SU-DHL-6 (cell line): Measurements from ENCODE around the gene PALM2AKAP2.

ENCODE experiments used
- H2AFZ ChIP-seq: fragments of 200-600 bp; sonication (generic); 2 replicates; pipeline ENCODE4 v1.6.1; 2014; ENCODE audit warnings: low read depth, mild to moderate bottlenecking, moderate library complexity, mixed read lengths, antibody characterized with exemption, low read length; ENCODE audit not compliant: severe bottlenecking
- H3F3A ChIP-seq: fragments of 200-600 bp; shearing (Covaris generic); 2 replicates; pipeline ENCODE4 v1.6.0; 2016; ENCODE audit warnings: antibody characterized with exemption, mild to moderate bottlenecking; ENCODE audit not compliant: insufficient read depth
- H3K27ac ChIP-seq: fragments of 200-600 bp; sonication (generic); 2 replicates; pipeline ENCODE4 v1.5.1; 2016; ENCODE audit warnings: low read depth, mild to moderate bottlenecking, low read length, moderate library complexity, mixed read lengths
- H3K27me3 ChIP-seq: fragments of 200-600 bp; sonication (generic), shearing (Covaris generic); 2 replicates; pipeline ENCODE4 v1.6.0; 2014; ENCODE audit warnings: mild to moderate bottlenecking, low read length
- H3K36me3 ChIP-seq: fragments of 200-600 bp; sonication (generic); 2 replicates; pipeline ENCODE4 v1.6.1; 2014; ENCODE audit warnings: mild to moderate bottlenecking, low read length, mixed read lengths
- H3K4me2 ChIP-seq: fragments of 300-600, 200-600 bp; shearing (Covaris generic), sonication (generic); 2 replicates; pipeline ENCODE4 v1.6.0; 2014; ENCODE audit warnings: low read length, low read depth, mild to moderate bottlenecking; ENCODE audit not compliant: poor library complexity, severe bottlenecking
- H3K4me3 ChIP-seq: fragments of 200-600 bp; sonication (generic); 2 replicates; pipeline ENCODE4 v1.5.1; 2014; ENCODE audit warnings: antibody characterized with exemption, low read length, mild to moderate bottlenecking, mixed read lengths; ENCODE audit not compliant: insufficient read depth, poor library complexity, severe bottlenecking
- H3K79me2 ChIP-seq: fragments of 200-600 bp; sonication (generic); 2 replicates; pipeline ENCODE4 v1.6.1; 2014; ENCODE audit warnings: mild to moderate bottlenecking, low read length, moderate library complexity; ENCODE audit not compliant: insufficient read depth
- H3K9ac ChIP-seq: fragments of 200-600 bp; sonication (generic); 2 replicates; pipeline ENCODE4 v1.7.0; 2014; ENCODE audit warnings: mild to moderate bottlenecking, low read length
- H3K9me2 ChIP-seq: fragments of 200-600 bp; sonication (generic); replicated peaks from 2 replicates; pipeline ENCODE4 v1.6.1; 2014; ENCODE audit warnings: low read length; ENCODE audit not compliant: insufficient read depth
- H3K9me3 ChIP-seq: fragments of 200-600 bp; sonication (generic); 2 replicates; pipeline ENCODE4 v1.6.1; 2014; ENCODE audit warnings: low read length, mixed read lengths; ENCODE audit not compliant: insufficient read depth
- H4K20me1 ChIP-seq: fragments of 200-600 bp; sonication (generic); 2 replicates; pipeline ENCODE4 v1.6.1; 2014; ENCODE audit warnings: low read depth, mild to moderate bottlenecking, antibody characterized with exemption, low read length, moderate library complexity, mixed read lengths
- EZH2phosphoT487 ChIP-seq: fragments of 200-600 bp; sonication (generic), shearing (Covaris generic); conservative IDR thresholded peaks from 2 replicates; pipeline ENCODE4 v1.6.1; 2018; ENCODE audit warnings: mild to moderate bottlenecking, antibody characterized with exemption, low read length, moderate library complexity, mixed read lengths
- TF ChIP-seq, protein P1 (sequence below): fragments of 200-600 bp; sonication (generic); IDR thresholded peaks from one replicate; pipeline ENCODE4 v1.5.1; 2017; ENCODE audit warnings: antibody characterized with exemption, mild to moderate bottlenecking, low read length, moderate library complexity; ENCODE audit not compliant: insufficient read depth, poor library complexity, severe bottlenecking

The PALM2AKAP2 gene

DNA sequence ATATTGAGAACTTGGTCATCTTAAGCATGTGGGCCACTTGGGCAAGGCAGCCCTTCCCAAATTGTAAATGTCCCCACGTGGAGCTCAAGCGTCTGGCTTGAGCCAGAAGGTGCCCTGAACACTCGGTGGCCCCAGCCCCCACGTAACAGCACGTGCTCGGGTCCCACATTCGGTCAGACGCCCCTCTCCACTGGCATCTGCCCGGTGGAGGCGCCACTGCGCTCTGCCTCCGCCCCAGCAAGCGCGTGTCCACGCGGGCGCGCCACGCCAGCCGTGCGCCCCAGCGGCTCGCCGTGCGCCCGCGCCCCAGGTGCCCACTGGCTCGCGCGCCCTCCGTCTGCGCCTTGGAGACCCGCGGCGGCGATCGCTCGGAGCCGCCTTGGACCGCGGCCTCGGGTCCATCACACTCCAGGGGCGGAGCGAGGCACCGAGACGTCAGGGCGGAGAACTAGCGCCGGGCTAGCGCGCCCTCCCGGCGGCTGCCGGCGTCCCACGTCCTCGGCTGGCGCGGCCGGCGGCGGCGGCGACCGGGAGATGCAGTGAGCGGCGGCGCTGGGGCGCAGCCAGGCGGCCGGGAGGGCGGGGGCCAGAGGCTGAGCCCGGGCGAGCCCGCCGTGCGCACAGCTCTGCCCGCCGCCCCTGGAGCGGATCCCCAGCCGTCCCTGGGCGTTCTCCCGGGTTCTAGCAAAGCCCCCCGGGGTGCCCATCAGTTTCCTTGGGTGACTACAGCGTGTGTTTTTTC lies at the start of gene PALM2AKAP2:
Gene PALM2AKAP2, plus strand, starts transcription at position 488 of the 742 bp plus-strand sequence. CDS start 291 bp downstream, outside the sequence.
- Histone ChIP-seq H2AFZ (no peak within 1 kb of the TSS), H4K20me1 (no peaks in the 10 kb centered on the region), H3K9ac (no peak within 1 kb of the TSS), H3K36me3 (no peaks in the 10 kb centered on the region), H3K9me2 (no peaks in the 10 kb centered on the region), H3K27ac (no peak within 1 kb of the TSS), H3K9me3 (no peaks in the 10 kb centered on the region), H3K4me3 (no peak within 1 kb of the TSS), H3K4me2 (no peak within 1 kb of the TSS), H3K27me3 (no peaks in the 10 kb centered on the region), H3F3A (no peaks in the 10 kb centered on the region), H3K79me2 (no peaks in the 10 kb centered on the region)
- TF ChIP-seq, protein P1, sequence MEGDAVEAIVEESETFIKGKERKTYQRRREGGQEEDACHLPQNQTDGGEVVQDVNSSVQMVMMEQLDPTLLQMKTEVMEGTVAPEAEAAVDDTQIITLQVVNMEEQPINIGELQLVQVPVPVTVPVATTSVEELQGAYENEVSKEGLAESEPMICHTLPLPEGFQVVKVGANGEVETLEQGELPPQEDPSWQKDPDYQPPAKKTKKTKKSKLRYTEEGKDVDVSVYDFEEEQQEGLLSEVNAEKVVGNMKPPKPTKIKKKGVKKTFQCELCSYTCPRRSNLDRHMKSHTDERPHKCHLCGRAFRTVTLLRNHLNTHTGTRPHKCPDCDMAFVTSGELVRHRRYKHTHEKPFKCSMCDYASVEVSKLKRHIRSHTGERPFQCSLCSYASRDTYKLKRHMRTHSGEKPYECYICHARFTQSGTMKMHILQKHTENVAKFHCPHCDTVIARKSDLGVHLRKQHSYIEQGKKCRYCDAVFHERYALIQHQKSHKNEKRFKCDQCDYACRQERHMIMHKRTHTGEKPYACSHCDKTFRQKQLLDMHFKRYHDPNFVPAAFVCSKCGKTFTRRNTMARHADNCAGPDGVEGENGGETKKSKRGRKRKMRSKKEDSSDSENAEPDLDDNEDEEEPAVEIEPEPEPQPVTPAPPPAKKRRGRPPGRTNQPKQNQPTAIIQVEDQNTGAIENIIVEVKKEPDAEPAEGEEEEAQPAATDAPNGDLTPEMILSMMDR = no peak
- no peak for TF ChIP-seq EZH2phosphoT487

DNA sequence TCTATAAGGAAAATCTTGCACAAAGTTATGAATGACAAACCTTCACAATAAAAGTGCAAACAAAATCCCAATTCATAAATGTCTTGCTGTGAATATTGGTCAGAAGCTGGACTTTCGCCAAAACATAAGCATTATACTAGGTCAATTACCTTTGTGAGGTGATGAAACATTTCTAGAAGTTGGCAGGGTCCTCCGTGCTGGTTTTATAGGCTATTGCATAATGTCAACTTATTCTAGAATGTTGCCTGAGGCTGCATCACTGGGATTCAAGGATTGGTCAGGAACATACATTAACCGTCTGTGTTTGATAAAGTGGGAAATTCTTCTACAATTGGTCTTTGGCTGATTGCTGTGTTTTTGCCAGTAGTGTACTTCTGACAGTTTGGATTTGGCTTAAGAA lies 49.8 kb upstream of the PALM2AKAP2 start:
- TF ChIP-seq, protein P1 = no peak
- no peak for TF ChIP-seq EZH2phosphoT487
- no peak overlapping the region for H2AFZ ChIP-seq
- H3K27ac ChIP-seq = no peak overlapping the region
- H3K27me3 ChIP-seq = no peaks in the 10 kb centered on the region
- H3K9me2 ChIP-seq = no peaks in the 10 kb centered on the region
- H3K36me3 ChIP-seq = no peaks in the 10 kb centered on the region
- no peaks in the 10 kb centered on the region for H3K9me3 ChIP-seq
- H4K20me1 ChIP-seq = no peaks in the 10 kb centered on the region
- no peak overlapping the region for H3K4me2 ChIP-seq
- no peaks in the 10 kb centered on the region for H3F3A ChIP-seq
- no peak overlapping the region for H3K4me3 ChIP-seq
- no peak overlapping the region for H3K9ac ChIP-seq
- no peaks in the 10 kb centered on the region for H3K79me2 ChIP-seq

GRCh38 chr9:109733690-109734089 lies 46.3 kb upstream of the PALM2AKAP2 start:
- Histone ChIP-seq H3K79me2 (no peaks in the 10 kb centered on the region), H3K9me3 (no peaks in the 10 kb centered on the region), H3F3A (no peaks in the 10 kb centered on the region), H3K4me3 (no peak overlapping the region), H4K20me1 (no peaks in the 10 kb centered on the region), H3K36me3 (no peaks in the 10 kb centered on the region), H2AFZ (no peak overlapping the region), H3K9ac (no peak overlapping the region), H3K27ac (no peak overlapping the region), H3K9me2 (no peaks in the 10 kb centered on the region), H3K4me2 (no peak overlapping the region), H3K27me3 (no peaks in the 10 kb centered on the region)
- no peak for TF ChIP-seq EZH2phosphoT487
- TF ChIP-seq, protein P1 = no peak
